Neutrophil (primary cell): ENCODE results near the gene SV2C.

Experiments
- H3K27ac ChIP-seq: fragments of 200-600 bp; sonication (generic); 2 replicates; pipeline ENCODE4 v1.5.1; 2016; ENCODE audit warnings: mild to moderate bottlenecking, moderate library complexity
- H3K27me3 ChIP-seq: fragments of 200-600 bp; sonication (generic); 2 replicates; pipeline ENCODE4 v1.6.0; 2016; ENCODE audit warnings: mild to moderate bottlenecking
- H3K36me3 ChIP-seq: fragments of 200-600 bp; sonication (generic); 2 replicates; pipeline ENCODE4 v1.5.1; 2017
- H3K4me1 ChIP-seq, 2 experiments: fragments of 200-600 bp in 1 of 2; sonication (generic) in 1 of 2; 1 replicate in 1 of 2; 2 replicates in 1 of 2; pipeline versions ENCODE4 v1.5.1 to v1.6.1; 2013 to 2016; ENCODE audit warnings: low read depth in 1 of 2, low read length in 1 of 2, mild to moderate bottlenecking in 1 of 2, moderate library complexity in 1 of 2; ENCODE audit not compliant: control insufficient read depth in 1 of 2, insufficient read depth in 1 of 2
- H3K4me3 ChIP-seq, 2 experiments: fragments of 200-600 bp in 1 of 2; sonication (generic) in 1 of 2; 1 replicate in 1 of 2; 2 replicates in 1 of 2; pipeline ENCODE4 v1.5.1; 2013 to 2016; ENCODE audit warnings: low read depth in 1 of 2, low read length in 1 of 2, mild to moderate bottlenecking in 1 of 2, moderate library complexity in 1 of 2
- H3K9me3 ChIP-seq: fragments of 200-600 bp; sonication (generic); 2 replicates; pipeline ENCODE4 v1.5.1; 2016
- CTCF ChIP-seq: fragments of 200-600 bp; sonication (generic); IDR thresholded peaks from 2 replicates; pipeline ENCODE4 v1.5.1; 2016; ENCODE audit warnings: antibody characterized with exemption

Gene SV2C

GRCh38 chr5:76187386-76187785 lies 104.2 kb downstream of the SV2C start:
- no peaks in the 10 kb centered on the region for H3K9me3 ChIP-seq
- TF ChIP-seq CTCF, result no peak
- no peak overlapping the region for H3K4me3 ChIP-seq
- peaks cover 0 to 2% of the 10 kb centered on the region in 2 experiments for H3K4me1 ChIP-seq
- no peak overlapping the region for H3K27ac ChIP-seq
- no peaks in the 10 kb centered on the region for H3K27me3 ChIP-seq
- no peaks in the 10 kb centered on the region for H3K36me3 ChIP-seq

GRCh38 chr5:76190356-76190755 lies 107.2 kb downstream of the SV2C start:
- no peaks in the 10 kb centered on the region for H3K36me3 ChIP-seq
- no peak for TF ChIP-seq CTCF
- H3K9me3 ChIP-seq, result no peaks in the 10 kb centered on the region
- H3K4me1 ChIP-seq, result no peaks in the 10 kb centered on the region
- no peak overlapping the region for H3K4me3 ChIP-seq
- H3K27ac ChIP-seq, result no peak overlapping the region
- no peaks in the 10 kb centered on the region for H3K27me3 ChIP-seq

GRCh38 chr5:76192837-76193236 lies 109.7 kb downstream of the SV2C start:
- no peak for TF ChIP-seq CTCF

GRCh38 chr5:76193635-76194034 lies 110.5 kb downstream of the SV2C start:
- Histone ChIP-seq H3K27ac (no peak overlapping the region), H3K27me3 (no peaks in the 10 kb centered on the region), H3K4me1 (peaks cover 0 to 11% of the 10 kb centered on the region in 2 experiments), H3K36me3 (no peaks in the 10 kb centered on the region), H3K9me3 (no peaks in the 10 kb centered on the region), H3K4me3 (no peak overlapping the region)
- TF ChIP-seq CTCF, result no peak

More at GRCh38 chr5:76192837-76193236, 109.7 kb downstream of the SV2C start:
- H3K4me3 ChIP-seq, result no peak overlapping the region
- H3K27me3 ChIP-seq, result no peaks in the 10 kb centered on the region
- H3K27ac ChIP-seq, result no peak overlapping the region
- no peaks in the 10 kb centered on the region for H3K9me3 ChIP-seq
- peaks cover 0 to 11% of the 10 kb centered on the region in 2 experiments for H3K4me1 ChIP-seq
- H3K36me3 ChIP-seq, result no peaks in the 10 kb centered on the region

GRCh38 chr5:76194340-76194739 lies 111.2 kb downstream of the SV2C start:
- Histone ChIP-seq H3K27me3 (no peaks in the 10 kb centered on the region), H3K27ac (no peak overlapping the region), H3K4me1 (peaks cover 0 to 11% of the 10 kb centered on the region in 2 experiments), H3K9me3 (no peaks in the 10 kb centered on the region), H3K36me3 (no peaks in the 10 kb centered on the region), H3K4me3 (no peak overlapping the region)
- TF ChIP-seq CTCF, result no peak

GRCh38 chr5:76196457-76196856 lies 113.3 kb downstream of the SV2C start:
- no peaks in the 10 kb centered on the region for H3K27me3 ChIP-seq
- H3K36me3 ChIP-seq, result no peaks in the 10 kb centered on the region
- no peak overlapping the region for H3K27ac ChIP-seq
- no peaks in the 10 kb centered on the region for H3K9me3 ChIP-seq
- H3K4me3 ChIP-seq, result no peak overlapping the region
- TF ChIP-seq CTCF, result no peak
- H3K4me1 ChIP-seq, result peaks cover 0 to 11% of the 10 kb centered on the region in 2 experiments
